HepG2 (cell line): ENCODE data around the gene GDF15. TPM values are rescaled to one million over a fixed set of nuclear protein-coding genes. Genes with fewer than 3 reads are reported as not detected.

Source experiments
- CREM ChIP-seq, 2 experiments: sonication (generic) in 1 of 2; formaldehyde crosslinking in 1 of 2; IDR thresholded peaks; 2 replicates each; pipeline versions ENCODE4 v1.4.0 to v1.6.1; 2016 to 2020; ENCODE audit warnings: antibody characterized with exemption in 1 of 2, mild to moderate bottlenecking in 1 of 2, missing genetic modification reagents in 1 of 2
- FOXK1 ChIP-seq: sonication (generic); formaldehyde crosslinking; IDR thresholded peaks from 2 replicates; pipeline ENCODE4 v1.4.0; 2020; ENCODE audit warnings: low read depth, missing genetic modification reagents, borderline replicate concordance
- GFI1 ChIP-seq: sonication (generic); formaldehyde crosslinking; IDR thresholded peaks from 2 replicates; pipeline ENCODE4 v1.5.0; 2020; ENCODE audit warnings: missing genetic modification reagents, mild to moderate bottlenecking, borderline replicate concordance
- HDAC6 ChIP-seq: fragments of 200-600 bp; sonication (generic); IDR thresholded peaks from 2 replicates; pipeline ENCODE4 v1.7.0; 2017; ENCODE audit warnings: mild to moderate bottlenecking, antibody characterized with exemption, low read length, low read depth
- HNRNPH1 ChIP-seq: fragments of 200-400 bp; formaldehyde crosslinking; optimal IDR thresholded peaks from 2 replicates; pipeline ENCODE3; 2017; ENCODE audit warnings: mild to moderate bottlenecking, low read depth, low read length
- JDP2 ChIP-seq: sonication (generic); formaldehyde crosslinking; IDR thresholded peaks from 2 replicates; pipeline ENCODE4 v1.8.1; 2022; ENCODE audit warnings: missing genetic modification reagents, borderline replicate concordance
- KDM2A ChIP-seq: sonication (generic); formaldehyde crosslinking; IDR thresholded peaks from 2 replicates; pipeline ENCODE4 v1.4.0; 2020; ENCODE audit warnings: low read depth, missing genetic modification reagents, borderline replicate concordance
- MEIS2 ChIP-seq: sonication (generic); formaldehyde crosslinking; IDR thresholded peaks from 2 replicates; pipeline ENCODE4 v1.9.0; 2021; ENCODE audit warnings: mild to moderate bottlenecking, missing genetic modification reagents
- NCOA5 ChIP-seq: sonication (generic); formaldehyde crosslinking; IDR thresholded peaks from 2 replicates; pipeline ENCODE4 v1.4.0; 2020; ENCODE audit warnings: missing genetic modification reagents
- PCBP2 ChIP-seq: fragments of 200-400 bp; formaldehyde crosslinking; optimal IDR thresholded peaks from 2 replicates; pipeline ENCODE3; 2018; ENCODE audit warnings: low read length, low read depth; ENCODE audit not compliant: poor library complexity, severe bottlenecking
- PRMT3 ChIP-seq: sonication (generic); formaldehyde crosslinking; IDR thresholded peaks from 2 replicates; pipeline ENCODE4 v1.8.1; 2022; ENCODE audit warnings: low read depth, mild to moderate bottlenecking, moderate library complexity, missing genetic modification reagents, borderline replicate concordance
- SPEN ChIP-seq: sonication (generic); formaldehyde crosslinking; IDR thresholded peaks from 2 replicates; pipeline ENCODE4 v1.5.1; 2020; ENCODE audit warnings: low read depth, mild to moderate bottlenecking, missing genetic modification reagents
- ZBTB1 ChIP-seq: sonication (generic); formaldehyde crosslinking; IDR thresholded peaks from 2 replicates; pipeline ENCODE4 v1.4.0; 2020; ENCODE audit warnings: missing genetic modification reagents, borderline replicate concordance
- ZKSCAN5 ChIP-seq: sonication (generic); formaldehyde crosslinking; IDR thresholded peaks from 2 replicates; pipeline ENCODE4 v1.5.1; 2020; ENCODE audit warnings: mild to moderate bottlenecking, missing genetic modification reagents
- ZNF121 ChIP-seq: sonication (generic); formaldehyde crosslinking; IDR thresholded peaks from 2 replicates; pipeline ENCODE4 v1.5.0; 2020; ENCODE audit warnings: mild to moderate bottlenecking, missing genetic modification reagents
- ZNF225 ChIP-seq: sonication (generic); formaldehyde crosslinking; IDR thresholded peaks from 2 replicates; pipeline ENCODE4 v1.4.0; 2020; ENCODE audit warnings: mild to moderate bottlenecking, missing genetic modification reagents
- ZNF317 ChIP-seq: sonication (generic); formaldehyde crosslinking; IDR thresholded peaks from 2 replicates; pipeline ENCODE4 v1.5.0; 2020; ENCODE audit warnings: mild to moderate bottlenecking, missing genetic modification reagents
- ZSCAN29 ChIP-seq: sonication (generic); formaldehyde crosslinking; conservative IDR thresholded peaks from 2 replicates; pipeline ENCODE4 v1.4.0; 2020; ENCODE audit warnings: mild to moderate bottlenecking, missing genetic modification reagents
- ZSCAN9 ChIP-seq: IDR thresholded peaks from 2 replicates; pipeline ENCODE4 v1.6.1; 2016; ENCODE audit warnings: borderline replicate concordance
- ZZZ3 ChIP-seq: sonication (generic); formaldehyde crosslinking; IDR thresholded peaks from 2 replicates; pipeline ENCODE4 v1.4.0; 2020; ENCODE audit warnings: missing genetic modification reagents, mild to moderate bottlenecking, borderline replicate concordance
- polyA plus RNA-seq, 8 experiments: library from polyadenylated mRNA; depleted of rRNA in 3 of 8; stranded (reverse) in 7 of 8; unstranded in 1 of 8; fragments of >200 nt; fragmentation: Illumina TruSeq in 4 of 8; extraction: Trizol in 4 of 8; gene quantifications; 2 replicates each; pipeline versions ENCODE4 v1.2.1 to v1.2.3, GENCODE V29; 2011 to 2016; ENCODE audit warnings: low read depth in 4 of 8, missing spikeins in 1 of 8, mixed read lengths in 1 of 8; ENCODE audit not compliant: insufficient read depth in 1 of 8
- total RNA-seq, 5 experiments: library from RNA; depleted of rRNA; stranded (reverse); fragments of >200 nt; fragmentation: Illumina TruSeq; extraction: Trizol; gene quantifications; 2 replicates each; pipeline ENCODE4 v1.2.3, GENCODE V29; 2016; ENCODE audit warnings: low read depth in 1 of 5
- TF ChIP-seq, protein P1 (sequence below): sonication (generic); formaldehyde crosslinking; IDR thresholded peaks from 2 replicates; pipeline ENCODE4 v1.4.0; 2020; ENCODE audit warnings: mild to moderate bottlenecking, missing genetic modification reagents
- TF ChIP-seq, protein P2 (sequence below): sonication (generic); formaldehyde crosslinking; IDR thresholded peaks from 2 replicates; pipeline ENCODE4 v1.4.0; 2020; ENCODE audit warnings: missing genetic modification reagents

GDF15 gene
- total and polyA plus RNA-seq, 2 of the 13 experiments (the other 11 are each of a cell fraction or from before 2014, with no cell fraction given): 146 to 422 TPM

DNA sequence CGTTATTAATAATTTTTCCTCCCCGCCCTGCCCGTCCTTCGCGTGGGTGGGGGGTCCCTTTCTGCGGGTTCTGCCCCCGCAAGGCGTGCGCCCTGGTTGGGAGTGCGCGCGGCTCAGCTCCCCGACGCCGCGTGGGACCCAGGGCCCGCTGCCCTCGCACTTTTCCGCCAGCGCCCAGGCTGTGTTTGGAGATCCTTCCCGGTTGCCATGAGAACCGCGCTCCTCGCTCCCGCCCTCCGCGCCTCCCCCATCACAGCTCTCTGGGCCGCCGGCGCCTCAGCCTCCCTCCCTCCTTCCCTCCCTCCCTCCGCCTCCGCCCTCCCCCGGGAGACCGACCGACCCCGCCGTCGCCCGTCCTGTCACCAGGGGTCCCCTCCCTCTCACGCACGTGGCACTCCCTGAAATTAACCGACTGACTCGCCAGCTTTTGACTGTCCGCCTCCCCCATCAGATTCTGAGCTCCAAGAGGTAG, 30.9 kb downstream of the GDF15 start (continued):
- TF ChIP-seq, protein P1, sequence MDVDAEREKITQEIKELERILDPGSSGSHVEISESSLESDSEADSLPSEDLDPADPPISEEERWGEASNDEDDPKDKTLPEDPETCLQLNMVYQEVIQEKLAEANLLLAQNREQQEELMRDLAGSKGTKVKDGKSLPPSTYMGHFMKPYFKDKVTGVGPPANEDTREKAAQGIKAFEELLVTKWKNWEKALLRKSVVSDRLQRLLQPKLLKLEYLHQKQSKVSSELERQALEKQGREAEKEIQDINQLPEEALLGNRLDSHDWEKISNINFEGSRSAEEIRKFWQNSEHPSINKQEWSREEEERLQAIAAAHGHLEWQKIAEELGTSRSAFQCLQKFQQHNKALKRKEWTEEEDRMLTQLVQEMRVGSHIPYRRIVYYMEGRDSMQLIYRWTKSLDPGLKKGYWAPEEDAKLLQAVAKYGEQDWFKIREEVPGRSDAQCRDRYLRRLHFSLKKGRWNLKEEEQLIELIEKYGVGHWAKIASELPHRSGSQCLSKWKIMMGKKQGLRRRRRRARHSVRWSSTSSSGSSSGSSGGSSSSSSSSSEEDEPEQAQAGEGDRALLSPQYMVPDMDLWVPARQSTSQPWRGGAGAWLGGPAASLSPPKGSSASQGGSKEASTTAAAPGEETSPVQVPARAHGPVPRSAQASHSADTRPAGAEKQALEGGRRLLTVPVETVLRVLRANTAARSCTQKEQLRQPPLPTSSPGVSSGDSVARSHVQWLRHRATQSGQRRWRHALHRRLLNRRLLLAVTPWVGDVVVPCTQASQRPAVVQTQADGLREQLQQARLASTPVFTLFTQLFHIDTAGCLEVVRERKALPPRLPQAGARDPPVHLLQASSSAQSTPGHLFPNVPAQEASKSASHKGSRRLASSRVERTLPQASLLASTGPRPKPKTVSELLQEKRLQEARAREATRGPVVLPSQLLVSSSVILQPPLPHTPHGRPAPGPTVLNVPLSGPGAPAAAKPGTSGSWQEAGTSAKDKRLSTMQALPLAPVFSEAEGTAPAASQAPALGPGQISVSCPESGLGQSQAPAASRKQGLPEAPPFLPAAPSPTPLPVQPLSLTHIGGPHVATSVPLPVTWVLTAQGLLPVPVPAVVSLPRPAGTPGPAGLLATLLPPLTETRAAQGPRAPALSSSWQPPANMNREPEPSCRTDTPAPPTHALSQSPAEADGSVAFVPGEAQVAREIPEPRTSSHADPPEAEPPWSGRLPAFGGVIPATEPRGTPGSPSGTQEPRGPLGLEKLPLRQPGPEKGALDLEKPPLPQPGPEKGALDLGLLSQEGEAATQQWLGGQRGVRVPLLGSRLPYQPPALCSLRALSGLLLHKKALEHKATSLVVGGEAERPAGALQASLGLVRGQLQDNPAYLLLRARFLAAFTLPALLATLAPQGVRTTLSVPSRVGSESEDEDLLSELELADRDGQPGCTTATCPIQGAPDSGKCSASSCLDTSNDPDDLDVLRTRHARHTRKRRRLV (CRISPR knock-in tag): peak; percentile 35; the same call in 1 of the 2 replicates
- TF ChIP-seq PRMT3 (CRISPR knock-in tag) (no peak), ZZZ3 (CRISPR knock-in tag) (no peak), SPEN (no peak), GFI1 (CRISPR knock-in tag) (no peak), PCBP2 (no peak), KDM2A (CRISPR knock-in tag) (0 out of 2 replicates have a peak, but pooled peaks have one; percentile 25), HNRNPH1 (no peak), ZSCAN29 (no peak), FOXK1 (CRISPR knock-in tag) (no peak; the same call in 1 of the 2 replicates), JDP2 (CRISPR knock-in tag) (no peak), ZNF225 (no peak), MEIS2 (no peak), ZKSCAN5 (no peak), ZNF121 (no peak), ZSCAN9 (CRISPR knock-in tag) (no peak; the same call in 1 of the 2 replicates), ZNF317 (CRISPR knock-in tag) (no peak), ZBTB1 (no peak), CREM (IDR thresholded peaks at IDR 0.05) (no peak), CREM (CRISPR knock-in tag; IDR thresholded peaks at IDR 0.05) (no peak), HDAC6 (no peak), NCOA5 (no peak)
- TF ChIP-seq, protein P2, sequence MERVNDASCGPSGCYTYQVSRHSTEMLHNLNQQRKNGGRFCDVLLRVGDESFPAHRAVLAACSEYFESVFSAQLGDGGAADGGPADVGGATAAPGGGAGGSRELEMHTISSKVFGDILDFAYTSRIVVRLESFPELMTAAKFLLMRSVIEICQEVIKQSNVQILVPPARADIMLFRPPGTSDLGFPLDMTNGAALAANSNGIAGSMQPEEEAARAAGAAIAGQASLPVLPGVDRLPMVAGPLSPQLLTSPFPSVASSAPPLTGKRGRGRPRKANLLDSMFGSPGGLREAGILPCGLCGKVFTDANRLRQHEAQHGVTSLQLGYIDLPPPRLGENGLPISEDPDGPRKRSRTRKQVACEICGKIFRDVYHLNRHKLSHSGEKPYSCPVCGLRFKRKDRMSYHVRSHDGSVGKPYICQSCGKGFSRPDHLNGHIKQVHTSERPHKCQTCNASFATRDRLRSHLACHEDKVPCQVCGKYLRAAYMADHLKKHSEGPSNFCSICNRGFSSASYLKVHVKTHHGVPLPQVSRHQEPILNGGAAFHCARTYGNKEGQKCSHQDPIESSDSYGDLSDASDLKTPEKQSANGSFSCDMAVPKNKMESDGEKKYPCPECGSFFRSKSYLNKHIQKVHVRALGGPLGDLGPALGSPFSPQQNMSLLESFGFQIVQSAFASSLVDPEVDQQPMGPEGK (CRISPR knock-in tag): peak; percentile 68
